ENCODE data around the gene S100A13.
"Not testable (repeated sequence)": the region's sequence is repeated elsewhere in the genome, so short reads cannot be mapped to it uniquely, and the experiment has no call there.

The S100A13 gene

DNA sequence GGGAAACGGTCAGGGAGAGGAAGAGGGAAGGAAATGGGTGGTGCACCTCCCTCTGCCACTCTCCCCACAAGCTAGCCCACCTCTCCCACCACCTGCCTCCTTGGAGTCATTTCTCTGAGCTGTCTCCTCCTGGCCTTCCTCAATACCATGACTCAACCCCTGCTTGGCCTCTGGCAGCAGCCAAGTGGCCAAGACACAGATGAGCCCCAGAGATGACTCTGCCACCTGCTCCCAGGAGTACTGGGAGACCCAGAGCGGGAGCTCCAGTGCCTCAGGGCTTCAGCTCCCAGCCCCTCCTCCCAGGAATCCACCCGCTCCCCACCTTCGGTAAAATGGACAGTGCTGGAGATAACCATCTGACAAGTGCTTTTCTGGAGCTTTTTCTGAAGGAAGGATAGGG, 17.0 kb downstream of the S100A13 start:
- H3K4me1 Mint-ChIP-seq (ENCODE audit: low read depth), result no peaks in the 10 kb centered on the region
- no peaks in the 10 kb centered on the region for H3K9me3 Mint-ChIP-seq
- H3K4me3 Mint-ChIP-seq, result no peak overlapping the region
- no peaks in the 10 kb centered on the region for H3K36me3 Mint-ChIP-seq (ENCODE audit: low read depth)
- H3K27me3 Mint-ChIP-seq (ENCODE audit: low read depth), result no peaks in the 10 kb centered on the region
- no peak overlapping the region for H3K27ac Mint-ChIP-seq

DNA sequence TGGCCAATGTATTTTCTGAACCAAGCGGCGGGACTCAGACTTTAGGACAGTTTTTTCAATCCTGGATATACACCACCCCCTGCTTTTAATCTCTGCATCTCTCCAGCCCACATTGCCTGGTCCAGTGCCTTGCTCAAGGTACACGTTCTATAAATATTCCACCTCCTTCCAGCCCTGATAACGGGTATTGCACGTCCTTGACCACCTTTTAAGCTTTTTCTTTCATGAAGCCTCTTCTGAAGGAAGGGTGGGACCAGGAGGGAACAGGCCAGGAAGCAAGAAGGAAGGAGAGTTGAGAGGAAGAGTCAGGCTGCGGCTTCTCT, 17.8 kb downstream of the S100A13 start:
- H3K4me3 Mint-ChIP-seq, result no peak overlapping the region
- H3K9me3 Mint-ChIP-seq, result no peaks in the 10 kb centered on the region
- H3K36me3 Mint-ChIP-seq (ENCODE audit: low read depth), result no peaks in the 10 kb centered on the region
- no peaks in the 10 kb centered on the region for H3K4me1 Mint-ChIP-seq (ENCODE audit: low read depth)
- H3K27ac Mint-ChIP-seq, result peak overlapping the region; percentile 19
- H3K27me3 Mint-ChIP-seq (ENCODE audit: low read depth), result no peaks in the 10 kb centered on the region

DNA sequence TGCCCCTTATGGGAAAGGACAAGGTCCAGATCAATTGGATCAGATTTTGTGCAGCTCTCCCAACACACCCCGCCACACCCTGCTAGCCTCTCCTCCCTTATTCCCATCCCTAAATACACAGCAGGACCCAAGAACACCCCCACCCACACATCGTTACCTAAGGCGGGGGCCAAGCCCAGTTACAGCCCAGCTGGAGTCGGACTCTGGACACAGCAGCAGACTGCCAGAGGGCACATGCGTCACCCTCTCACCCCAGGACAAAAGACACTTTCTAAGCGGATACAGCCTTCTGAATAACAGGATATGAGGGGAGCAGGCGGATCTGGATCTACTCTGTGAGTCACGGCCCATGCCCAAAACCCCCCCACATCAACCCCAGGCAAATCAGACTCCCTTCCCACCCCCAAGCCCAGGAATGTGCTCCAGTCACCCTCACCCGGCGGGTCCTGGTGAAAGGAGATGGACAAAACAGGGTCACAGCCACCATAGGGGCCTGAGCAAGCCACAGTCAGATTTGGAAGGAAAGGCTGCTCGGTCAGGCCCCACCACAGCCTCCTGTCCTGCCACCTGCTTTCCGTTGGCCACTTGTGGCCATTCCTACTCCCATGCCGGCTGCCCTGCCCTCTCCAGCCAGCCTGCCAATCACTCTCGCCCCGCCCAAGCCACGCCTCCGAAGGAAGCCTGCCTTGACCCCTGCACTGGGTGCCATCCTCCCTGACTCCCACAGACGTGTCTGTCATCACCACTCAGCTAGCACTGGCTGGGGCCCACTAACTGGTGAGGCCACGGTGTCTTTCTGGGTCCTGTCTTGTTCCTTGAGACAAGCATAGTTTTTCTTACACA, 18.3 kb downstream of the S100A13 start:
- no peaks in the 10 kb centered on the region for H3K27me3 Mint-ChIP-seq (ENCODE audit: low read depth)
- H3K9me3 Mint-ChIP-seq, result no peaks in the 10 kb centered on the region
- no peak overlapping the region for H3K4me3 Mint-ChIP-seq
- H3K4me1 Mint-ChIP-seq (ENCODE audit: low read depth), result no peaks in the 10 kb centered on the region
- no peak overlapping the region for H3K27ac Mint-ChIP-seq
- H3K36me3 Mint-ChIP-seq (ENCODE audit: low read depth), result no peaks in the 10 kb centered on the region

DNA sequence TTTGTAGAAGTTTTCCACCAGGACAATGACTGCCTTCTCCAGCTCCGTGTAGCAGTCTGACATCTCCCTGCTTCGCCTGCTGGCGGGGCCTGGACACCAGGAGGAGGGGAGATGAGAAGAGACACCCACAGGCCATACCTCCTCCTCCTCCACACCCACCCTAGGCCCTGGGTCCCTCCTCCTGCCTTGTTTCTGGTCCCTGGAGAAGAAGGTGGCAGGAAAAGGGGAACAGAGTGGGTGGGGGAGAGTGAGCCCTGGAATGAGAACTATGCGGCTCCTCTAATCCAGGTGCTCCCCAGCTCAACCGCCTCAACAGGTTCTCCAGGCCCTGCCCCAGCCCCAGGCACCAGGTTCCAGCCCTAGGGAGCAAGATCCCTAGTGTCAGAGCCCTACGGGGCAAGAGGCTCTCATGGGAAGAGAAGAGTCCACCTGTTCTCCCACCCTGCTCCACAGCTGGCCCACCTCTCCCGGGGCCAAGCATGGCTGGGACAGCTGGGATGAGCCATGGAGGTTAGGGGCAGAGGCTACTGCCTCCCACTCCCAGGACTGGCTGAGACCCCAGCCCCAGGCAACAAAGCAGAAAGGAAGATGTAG, 19.1 kb downstream of the S100A13 start:
- H3K4me1 Mint-ChIP-seq (ENCODE audit: low read depth), result no peaks in the 10 kb centered on the region
- H3K9me3 Mint-ChIP-seq, result no peaks in the 10 kb centered on the region
- H3K36me3 Mint-ChIP-seq (ENCODE audit: low read depth), result no peaks in the 10 kb centered on the region
- no peaks in the 10 kb centered on the region for H3K27me3 Mint-ChIP-seq (ENCODE audit: low read depth)
- no peak overlapping the region for H3K4me3 Mint-ChIP-seq
- no peak overlapping the region for H3K27ac Mint-ChIP-seq

DNA sequence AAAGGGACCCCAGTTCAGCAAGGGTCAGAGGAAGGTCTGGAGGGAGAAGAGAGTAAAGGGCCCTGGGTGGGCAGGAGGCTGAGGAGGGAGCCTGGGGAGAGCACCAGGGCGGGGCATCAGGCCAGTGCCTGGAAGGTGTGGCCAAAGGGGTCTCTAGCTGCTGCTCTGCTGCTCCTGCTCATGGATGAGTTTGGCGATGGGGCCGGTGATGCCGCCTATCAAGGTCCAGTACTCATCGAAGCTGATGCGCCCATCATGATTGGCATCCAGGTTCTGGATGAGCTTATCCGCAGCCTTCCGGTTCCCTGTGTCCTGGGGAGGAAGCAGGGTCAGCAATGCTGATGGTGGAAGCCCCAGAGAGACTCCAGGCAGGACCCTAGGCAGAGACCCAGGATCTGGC, 19.9 kb downstream of the S100A13 start:
- no peak overlapping the region for H3K27ac Mint-ChIP-seq
- H3K36me3 Mint-ChIP-seq (ENCODE audit: low read depth), result no peaks in the 10 kb centered on the region
- no peaks in the 10 kb centered on the region for H3K9me3 Mint-ChIP-seq
- no peaks in the 10 kb centered on the region for H3K27me3 Mint-ChIP-seq (ENCODE audit: low read depth)
- H3K4me1 Mint-ChIP-seq (ENCODE audit: low read depth), result peaks cover 5% of the 10 kb centered on the region
- H3K4me3 Mint-ChIP-seq, result no peak overlapping the region

DNA sequence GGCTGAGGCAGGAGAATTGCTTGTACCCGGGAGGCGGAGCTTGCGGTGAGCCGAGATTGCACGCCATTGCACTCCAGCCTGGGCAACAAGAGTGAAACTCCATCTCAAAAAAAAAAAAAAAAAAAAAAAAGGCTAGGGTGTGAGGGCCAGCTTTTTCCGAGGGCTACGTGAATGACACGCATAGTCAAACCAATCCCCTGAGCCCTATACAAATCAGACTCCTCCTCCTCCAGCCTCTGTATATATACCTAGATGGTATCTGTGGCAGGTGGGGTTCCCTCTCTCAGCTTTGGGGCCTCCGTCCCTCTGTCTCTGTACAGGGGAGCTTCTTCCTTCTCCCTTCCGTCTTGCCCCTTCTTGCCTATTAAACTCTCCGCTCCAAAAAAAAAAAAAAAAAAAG, 21.1 kb downstream of the S100A13 start:
- H3K36me3 Mint-ChIP-seq (ENCODE audit: low read depth), result no peaks in the 10 kb centered on the region
- H3K27ac Mint-ChIP-seq, result no peak overlapping the region
- peaks cover 8% of the 10 kb centered on the region for H3K4me1 Mint-ChIP-seq (ENCODE audit: low read depth)
- no peaks in the 10 kb centered on the region for H3K9me3 Mint-ChIP-seq
- H3K27me3 Mint-ChIP-seq (ENCODE audit: low read depth), result no peaks in the 10 kb centered on the region
- no peak overlapping the region for H3K4me3 Mint-ChIP-seq

DNA sequence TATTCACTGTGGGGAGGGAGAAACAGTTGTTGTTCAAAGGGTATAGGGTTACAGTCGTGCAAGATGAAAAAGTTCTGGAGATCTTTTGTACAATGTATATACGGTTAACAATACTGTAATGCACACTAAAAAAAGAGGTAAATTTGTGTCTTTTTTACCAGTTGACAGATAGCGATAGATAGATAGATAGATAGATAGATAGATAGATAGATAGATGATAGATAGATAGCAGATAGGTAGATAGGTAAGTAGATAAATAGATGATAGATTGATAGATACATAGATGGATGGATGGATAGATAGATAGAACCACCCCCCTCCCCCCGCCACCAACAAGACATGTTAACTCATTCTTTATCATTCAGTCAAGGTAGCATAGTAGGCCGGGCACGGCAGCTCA, 24.6 kb downstream of the S100A13 start:
- H3K4me3 Mint-ChIP-seq, result no peak overlapping the region
- H3K27ac Mint-ChIP-seq, result no peak overlapping the region
- H3K9me3 Mint-ChIP-seq, result no peaks in the 10 kb centered on the region
- H3K27me3 Mint-ChIP-seq (ENCODE audit: low read depth), result no peaks in the 10 kb centered on the region
- H3K36me3 Mint-ChIP-seq (ENCODE audit: low read depth), result no peaks in the 10 kb centered on the region
- H3K4me1 Mint-ChIP-seq (ENCODE audit: low read depth), result peaks cover 15% of the 10 kb centered on the region

DNA sequence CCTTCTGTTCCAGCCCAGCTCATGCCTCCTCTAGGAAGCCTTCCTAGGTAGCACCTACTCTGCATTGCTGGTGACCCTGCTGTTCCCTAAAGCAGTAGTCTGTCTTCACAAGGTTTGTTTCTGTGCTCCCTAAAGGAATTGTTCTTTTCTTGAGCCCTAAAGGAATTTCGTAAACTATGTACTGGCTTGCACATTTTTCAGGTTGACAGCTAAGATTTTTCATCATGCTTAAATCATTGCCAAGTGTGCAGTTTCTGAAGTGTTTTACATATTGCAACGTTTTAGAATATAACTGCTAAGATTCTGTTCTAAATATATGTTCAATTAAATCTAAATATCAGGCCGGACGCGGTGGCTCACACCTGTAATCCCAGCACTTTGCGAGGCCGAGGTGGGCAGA, 27.5 kb downstream of the S100A13 start:
- H3K9me3 Mint-ChIP-seq, result no peaks in the 10 kb centered on the region
- no peaks in the 10 kb centered on the region for H3K27me3 Mint-ChIP-seq (ENCODE audit: low read depth)
- H3K4me3 Mint-ChIP-seq, result no peak overlapping the region
- H3K36me3 Mint-ChIP-seq (ENCODE audit: low read depth), result no peaks in the 10 kb centered on the region
- H3K4me1 Mint-ChIP-seq (ENCODE audit: low read depth), result peaks cover 16% of the 10 kb centered on the region
- no peak overlapping the region for H3K27ac Mint-ChIP-seq

DNA sequence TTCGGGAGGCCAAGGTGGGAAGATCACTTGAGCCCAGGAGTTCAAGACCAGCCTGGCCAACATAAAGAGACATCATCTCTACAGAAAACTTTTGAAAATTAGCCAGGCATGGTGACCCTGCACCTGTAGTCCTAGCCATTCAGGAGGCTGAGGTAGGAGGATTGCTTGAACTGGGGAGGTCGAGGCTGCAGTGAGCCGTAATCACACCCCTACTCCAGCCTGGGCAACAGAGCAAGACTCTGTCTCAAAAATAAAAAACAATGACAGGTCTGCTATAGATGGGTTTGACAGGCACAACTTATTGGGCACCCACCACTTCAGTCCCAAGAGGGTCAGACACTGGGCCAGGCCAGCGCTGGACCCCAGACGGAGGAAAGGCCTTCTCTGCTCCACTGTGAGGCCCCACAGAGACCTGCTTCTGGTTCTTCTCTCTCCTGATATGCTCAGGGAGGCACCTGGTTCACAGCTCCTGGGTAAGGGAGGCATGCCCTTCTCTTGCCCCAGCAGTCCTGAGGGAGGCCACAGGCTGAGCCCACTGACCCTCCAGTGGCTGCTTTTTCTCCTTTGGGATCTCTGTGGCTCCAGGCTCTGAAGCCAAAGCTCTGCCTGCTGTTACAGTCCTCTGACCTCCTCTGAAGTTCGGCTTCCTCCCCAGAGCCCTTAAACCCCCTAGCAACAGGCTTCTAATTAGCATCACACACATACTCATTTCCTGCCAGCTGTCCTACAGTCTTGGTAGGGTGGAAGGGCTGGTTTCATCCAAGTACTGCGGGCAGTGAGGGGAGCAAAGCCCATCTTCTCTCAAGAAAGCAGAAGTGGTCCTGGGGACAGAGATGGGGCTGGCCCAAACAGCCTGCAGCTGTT, 28.8 kb downstream of the S100A13 start:
- Mint-ChIP-seq H3K4me1 (ENCODE audit: low read depth) (peaks cover 16% of the 10 kb centered on the region), H3K36me3 (ENCODE audit: low read depth) (no peaks in the 10 kb centered on the region), H3K9me3 (no peaks in the 10 kb centered on the region), H3K27me3 (ENCODE audit: low read depth) (no peaks in the 10 kb centered on the region), H3K27ac (peak overlapping the region; percentile 18), H3K4me3 (no peak overlapping the region)

DNA sequence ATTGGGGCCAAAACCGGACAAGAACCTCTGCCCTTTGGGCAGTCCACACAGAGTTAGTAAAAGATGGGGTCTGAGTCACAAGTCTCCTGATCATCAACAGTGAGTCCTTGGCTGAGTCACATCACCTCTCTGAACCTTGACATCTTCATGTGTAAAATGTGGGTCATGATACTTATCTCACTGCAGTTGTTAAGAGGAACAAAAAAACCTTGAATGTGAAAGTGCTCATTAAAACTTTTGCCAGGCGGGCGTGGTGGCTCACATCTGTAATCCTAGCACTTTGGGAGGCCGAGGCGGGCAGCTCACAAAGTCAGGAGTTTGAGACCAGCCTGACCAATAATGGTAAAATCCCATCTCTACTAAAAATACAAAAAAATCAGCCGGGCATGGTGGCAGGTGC, 30.1 kb downstream of the S100A13 start:
- no peak overlapping the region for H3K4me3 Mint-ChIP-seq
- no peak overlapping the region for H3K27ac Mint-ChIP-seq
- peaks cover 11% of the 10 kb centered on the region for H3K4me1 Mint-ChIP-seq (ENCODE audit: low read depth)
- H3K27me3 Mint-ChIP-seq (ENCODE audit: low read depth), result no peaks in the 10 kb centered on the region
- H3K9me3 Mint-ChIP-seq, result no peaks in the 10 kb centered on the region
- H3K36me3 Mint-ChIP-seq (ENCODE audit: low read depth), result no peaks in the 10 kb centered on the region

DNA sequence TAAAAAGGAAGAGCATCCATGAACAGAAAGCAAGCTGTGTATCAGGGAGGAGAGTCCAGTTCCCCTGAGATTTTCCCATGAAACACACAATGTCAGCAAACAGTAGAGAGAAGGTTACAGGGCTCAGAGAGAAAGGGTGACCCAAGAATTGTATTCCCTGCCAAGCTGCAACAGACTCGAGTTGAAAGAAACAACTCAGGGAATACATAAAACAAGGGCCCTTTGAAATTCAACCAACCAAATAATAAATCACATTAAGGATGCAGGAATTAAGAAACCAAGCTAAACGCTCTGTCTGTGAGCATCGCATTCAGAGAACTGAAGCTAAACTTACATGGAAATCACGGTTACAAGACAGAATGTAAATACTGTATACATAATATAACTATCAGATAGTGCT, 34.6 kb downstream of the S100A13 start:
- no peak overlapping the region for H3K27ac Mint-ChIP-seq
- no peaks in the 10 kb centered on the region for H3K36me3 Mint-ChIP-seq (ENCODE audit: low read depth)
- peaks cover 2% of the 10 kb centered on the region for H3K27me3 Mint-ChIP-seq (ENCODE audit: low read depth)
- no peak overlapping the region for H3K4me3 Mint-ChIP-seq
- no peaks in the 10 kb centered on the region for H3K9me3 Mint-ChIP-seq
- H3K4me1 Mint-ChIP-seq (ENCODE audit: low read depth), result peaks cover 2% of the 10 kb centered on the region

DNA sequence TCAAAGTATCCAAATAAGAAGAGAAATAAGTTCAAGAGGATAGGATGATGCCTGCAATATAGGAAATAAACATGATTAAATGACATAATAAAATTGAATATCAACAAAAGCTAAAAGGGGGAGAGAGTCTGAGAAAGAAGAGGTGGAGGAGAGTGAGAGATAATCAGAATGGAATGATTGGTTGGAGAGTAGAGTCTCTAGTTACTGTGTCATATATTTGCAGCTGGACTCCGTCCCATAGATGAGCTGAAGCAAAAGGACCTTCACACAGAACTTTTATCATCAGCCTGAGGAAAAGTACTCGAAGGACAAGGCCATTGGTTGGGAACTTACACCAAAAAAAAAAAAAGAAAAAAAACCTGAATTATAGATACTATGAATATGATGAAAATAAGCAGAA, 38.8 kb downstream of the S100A13 start:
- Mint-ChIP-seq H3K27ac (no peak overlapping the region), H3K4me1 (ENCODE audit: low read depth) (no peaks in the 10 kb centered on the region), H3K4me3 (no peak overlapping the region), H3K9me3 (no peaks in the 10 kb centered on the region), H3K27me3 (ENCODE audit: low read depth) (peaks cover 23% of the 10 kb centered on the region), H3K36me3 (ENCODE audit: low read depth) (no peaks in the 10 kb centered on the region)

DNA sequence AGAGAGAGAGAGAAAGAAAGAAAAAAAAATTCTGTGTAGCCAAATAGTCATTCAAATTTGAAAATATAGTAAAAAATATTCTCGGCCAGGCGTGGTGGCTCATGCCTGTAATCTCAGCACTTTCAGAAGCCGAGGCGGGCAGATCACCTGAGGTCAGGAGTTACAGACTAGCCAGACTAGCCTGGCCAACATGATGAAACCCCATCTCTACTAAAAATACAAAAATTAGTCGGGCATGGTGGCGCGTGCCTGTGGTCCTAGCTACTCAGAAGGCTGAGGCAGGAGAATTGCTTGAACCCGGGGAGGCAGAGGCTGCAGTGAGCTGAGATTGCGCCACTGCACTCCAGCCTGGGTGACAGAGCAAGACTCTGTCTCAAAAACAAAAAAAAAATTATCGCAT, 39.3 kb downstream of the S100A13 start:
- H3K27me3 Mint-ChIP-seq (ENCODE audit: low read depth), result peaks cover 23% of the 10 kb centered on the region
- not testable (repeated sequence) for H3K27ac Mint-ChIP-seq; H3K4me3 Mint-ChIP-seq; H3K4me1 Mint-ChIP-seq (ENCODE audit: low read depth); H3K9me3 Mint-ChIP-seq; H3K36me3 Mint-ChIP-seq (ENCODE audit: low read depth)

DNA sequence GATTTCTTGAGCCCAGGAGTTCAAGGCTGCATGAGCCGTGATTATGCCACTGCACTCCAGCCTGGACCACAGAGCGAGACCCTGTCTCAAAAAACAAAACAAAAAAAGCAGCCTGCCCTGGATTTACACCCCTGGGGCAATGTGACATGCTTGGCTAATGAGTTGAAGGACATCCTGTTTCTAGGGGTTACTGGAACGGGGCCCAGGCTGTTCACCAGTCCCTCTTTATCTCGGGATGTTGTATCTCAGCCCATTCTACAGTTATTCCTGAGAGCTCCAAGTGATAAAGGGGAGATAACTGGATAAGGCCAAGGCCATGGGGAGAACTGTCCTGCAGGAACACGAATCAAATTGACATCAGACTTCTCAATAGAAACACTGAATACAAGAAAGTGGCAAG, 40.0 kb downstream of the S100A13 start:
- Mint-ChIP-seq H3K36me3 (ENCODE audit: low read depth) (no peaks in the 10 kb centered on the region), H3K27me3 (ENCODE audit: low read depth) (peaks cover 23% of the 10 kb centered on the region), H3K4me1 (ENCODE audit: low read depth) (no peaks in the 10 kb centered on the region), H3K4me3 (no peak overlapping the region), H3K9me3 (no peaks in the 10 kb centered on the region), H3K27ac (no peak overlapping the region)

DNA sequence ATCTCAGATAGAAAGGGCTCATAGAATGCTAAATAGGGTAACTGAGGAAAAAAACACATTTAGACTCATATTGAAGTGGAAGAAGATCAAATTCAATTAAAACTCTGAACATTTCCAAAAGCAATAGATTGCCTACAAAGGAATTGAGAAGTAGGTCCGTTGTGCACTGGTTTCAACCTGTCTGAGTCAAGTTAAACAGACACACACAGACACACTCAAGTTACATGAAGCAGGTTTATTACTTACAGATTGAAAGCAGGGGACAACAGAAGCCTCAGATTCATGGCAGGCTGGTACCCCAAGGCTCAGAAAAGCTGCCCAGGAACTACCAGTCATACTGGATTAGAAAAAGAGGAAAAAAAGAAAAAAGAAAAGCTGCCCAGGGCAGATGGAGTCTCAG, 41.0 kb downstream of the S100A13 start:
- no peak overlapping the region for H3K27ac Mint-ChIP-seq
- no peak overlapping the region for H3K4me3 Mint-ChIP-seq
- H3K36me3 Mint-ChIP-seq (ENCODE audit: low read depth), result no peaks in the 10 kb centered on the region
- H3K9me3 Mint-ChIP-seq, result no peaks in the 10 kb centered on the region
- H3K27me3 Mint-ChIP-seq (ENCODE audit: low read depth), result peaks cover 23% of the 10 kb centered on the region
- H3K4me1 Mint-ChIP-seq (ENCODE audit: low read depth), result no peaks in the 10 kb centered on the region

Data from T-helper 1 cell treated with Interleukin-12 subunit alpha and Interleukin-12 subunit beta and Interleukin-4 antibody, amounts not matched to agents 30 μg/mL and 1 μg/mL, for 36 hours (primary cell).